Measurements from ENCODE around the gene RILPL2. TPM values are rescaled to one million over a fixed set of nuclear protein-coding genes. Genes with fewer than 3 reads are reported as not detected.
"Not testable (repeated sequence)": the region's sequence is repeated elsewhere in the genome, so short reads cannot be mapped to it uniquely, and the experiment has no call there.

RILPL2 gene
- total RNA-seq, 1 donor from 2014 or later, result 2.8 TPM

- no peaks in the 10 kb centered on the region for H3K27me3 Mint-ChIP-seq (ENCODE audit: unreplicated experiment)
- no peak for TF ChIP-seq CTCF (IDR thresholded peaks at IDR 0.05; ENCODE audit: unreplicated experiment)
- H3K4me1 Mint-ChIP-seq (ENCODE audit: unreplicated experiment), result no peaks in the 10 kb centered on the region
- H3K9me3 Mint-ChIP-seq (ENCODE audit: unreplicated experiment), result no peaks in the 10 kb centered on the region
- H3K36me3 Mint-ChIP-seq (ENCODE audit: low read depth, unreplicated experiment), result peaks cover 11% of the 10 kb centered on the region
- no peak overlapping the region for H3K27ac Mint-ChIP-seq (ENCODE audit: unreplicated experiment)
- H3K4me3 Mint-ChIP-seq (ENCODE audit: unreplicated experiment), result no peak overlapping the region
- DNase-seq (ENCODE audit: low spot score), result no peak
Measured at GRCh38 chr12:123428591-123428990, 7.9 kb downstream of the RILPL2 start.

GRCh38 chr12:123427036-123427769, 9.3 kb downstream of the RILPL2 start:
- Mint-ChIP-seq H3K27ac (ENCODE audit: unreplicated experiment) (no peak overlapping the region), H3K36me3 (ENCODE audit: low read depth, unreplicated experiment) (peaks cover 11% of the 10 kb centered on the region), H3K9me3 (ENCODE audit: unreplicated experiment) (no peaks in the 10 kb centered on the region), H3K27me3 (ENCODE audit: unreplicated experiment) (no peaks in the 10 kb centered on the region), H3K4me1 (ENCODE audit: unreplicated experiment) (no peaks in the 10 kb centered on the region), H3K4me3 (ENCODE audit: unreplicated experiment) (no peak overlapping the region)
- TF ChIP-seq CTCF (IDR thresholded peaks at IDR 0.05; ENCODE audit: unreplicated experiment), result no peak
- no peak for DNase-seq (ENCODE audit: low spot score)

GRCh38 chr12:123421314-123421713, 15.2 kb downstream of the RILPL2 start:
- peak overlapping the region; percentile 37 for H3K4me3 Mint-ChIP-seq (ENCODE audit: unreplicated experiment)
- H3K27me3 Mint-ChIP-seq (ENCODE audit: unreplicated experiment), result no peaks in the 10 kb centered on the region
- no peaks in the 10 kb centered on the region for H3K9me3 Mint-ChIP-seq (ENCODE audit: unreplicated experiment)
- TF ChIP-seq CTCF (IDR thresholded peaks at IDR 0.05; ENCODE audit: unreplicated experiment), result no peak
- peaks cover 4% of the 10 kb centered on the region for H3K36me3 Mint-ChIP-seq (ENCODE audit: low read depth, unreplicated experiment)
- no peak for DNase-seq (ENCODE audit: low spot score)
- no peak overlapping the region for H3K27ac Mint-ChIP-seq (ENCODE audit: unreplicated experiment)
- H3K4me1 Mint-ChIP-seq (ENCODE audit: unreplicated experiment), result no peaks in the 10 kb centered on the region

- H3K27me3 Mint-ChIP-seq (ENCODE audit: unreplicated experiment), result no peaks in the 10 kb centered on the region
- no peaks in the 10 kb centered on the region for H3K9me3 Mint-ChIP-seq (ENCODE audit: unreplicated experiment)
- DNase-seq (ENCODE audit: low spot score), result no peak
- H3K4me3 Mint-ChIP-seq (ENCODE audit: unreplicated experiment), result no peak overlapping the region
- H3K27ac Mint-ChIP-seq (ENCODE audit: unreplicated experiment), result no peak overlapping the region
- no peak for TF ChIP-seq CTCF (IDR thresholded peaks at IDR 0.05; ENCODE audit: unreplicated experiment)
- H3K36me3 Mint-ChIP-seq (ENCODE audit: low read depth, unreplicated experiment), result peaks cover 8% of the 10 kb centered on the region
- H3K4me1 Mint-ChIP-seq (ENCODE audit: unreplicated experiment), result no peaks in the 10 kb centered on the region
Measured at GRCh38 chr12:123410041-123410412, 26.5 kb downstream of the RILPL2 start.

GRCh38 chr12:123409284-123410040, 27.0 kb downstream of the RILPL2 start:
- not testable (repeated sequence) for DNase-seq (ENCODE audit: low spot score); H3K9me3 Mint-ChIP-seq (ENCODE audit: unreplicated experiment); H3K36me3 Mint-ChIP-seq (ENCODE audit: low read depth, unreplicated experiment); H3K27me3 Mint-ChIP-seq (ENCODE audit: unreplicated experiment); H3K27ac Mint-ChIP-seq (ENCODE audit: unreplicated experiment); H3K4me3 Mint-ChIP-seq (ENCODE audit: unreplicated experiment); H3K4me1 Mint-ChIP-seq (ENCODE audit: unreplicated experiment)

GRCh38 chr12:123408619-123409018, 27.9 kb downstream of the RILPL2 start:
- not testable (repeated sequence) for DNase-seq (ENCODE audit: low spot score); H3K27me3 Mint-ChIP-seq (ENCODE audit: unreplicated experiment); H3K9me3 Mint-ChIP-seq (ENCODE audit: unreplicated experiment); H3K27ac Mint-ChIP-seq (ENCODE audit: unreplicated experiment); H3K4me1 Mint-ChIP-seq (ENCODE audit: unreplicated experiment); H3K4me3 Mint-ChIP-seq (ENCODE audit: unreplicated experiment)
- peaks cover 12% of the 10 kb centered on the region for H3K36me3 Mint-ChIP-seq (ENCODE audit: low read depth, unreplicated experiment)

GRCh38 chr12:123407934-123408333, 28.6 kb downstream of the RILPL2 start:
- H3K4me1 Mint-ChIP-seq (ENCODE audit: unreplicated experiment); H3K4me3 Mint-ChIP-seq (ENCODE audit: unreplicated experiment); H3K9me3 Mint-ChIP-seq (ENCODE audit: unreplicated experiment); H3K27me3 Mint-ChIP-seq (ENCODE audit: unreplicated experiment); H3K27ac Mint-ChIP-seq (ENCODE audit: unreplicated experiment); DNase-seq (ENCODE audit: low spot score): not testable (repeated sequence)
- H3K36me3 Mint-ChIP-seq (ENCODE audit: low read depth, unreplicated experiment), result peaks cover 16% of the 10 kb centered on the region

- not testable (repeated sequence) for DNase-seq (ENCODE audit: low spot score); H3K9me3 Mint-ChIP-seq (ENCODE audit: unreplicated experiment); H3K27ac Mint-ChIP-seq (ENCODE audit: unreplicated experiment); H3K4me1 Mint-ChIP-seq (ENCODE audit: unreplicated experiment); H3K27me3 Mint-ChIP-seq (ENCODE audit: unreplicated experiment); H3K4me3 Mint-ChIP-seq (ENCODE audit: unreplicated experiment)
- H3K36me3 Mint-ChIP-seq (ENCODE audit: low read depth, unreplicated experiment), result peaks cover 22% of the 10 kb centered on the region
Measured at GRCh38 chr12:123407269-123407668, 29.2 kb downstream of the RILPL2 start.

Measured in endothelial cell (in vitro differentiated cells).